ENCODE measurements around the gene EPS8. TPM values are rescaled to one million over a fixed set of nuclear protein-coding genes. Genes with fewer than 3 reads are reported as not detected.

The EPS8 gene
- polyA plus RNA-seq, 3 donors, result 4.1 to 4.8 (median 4.3) TPM

- Histone ChIP-seq H3K36me3 (replicated peaks in 1 of 2; ENCODE audit: control insufficient read depth in 1 of 2, insufficient read depth in 2 of 2, low read length in 2 of 2) (no peaks in the 10 kb centered on the region), H3K27me3 (ENCODE audit: control insufficient read depth in 2 of 2, insufficient read depth in 2 of 2, low read length in 2 of 2) (no peaks in the 10 kb centered on the region), H2AFZ (ENCODE audit: insufficient read depth, low read depth, low read length, poor library complexity, severe bottlenecking) (no peak overlapping the region), H3K9ac (ENCODE audit: insufficient read depth, low read length, poor library complexity, severe bottlenecking) (no peak overlapping the region), H3K79me2 (ENCODE audit: insufficient read depth, low read length) (no peaks in the 10 kb centered on the region), H3K9me3 (replicated peaks in 1 of 2; ENCODE audit: control insufficient read depth in 1 of 2, insufficient read depth in 1 of 2, low read length in 2 of 2) (no peaks in the 10 kb centered on the region), H3K27ac (ENCODE audit: low read depth in 1 of 2, low read length in 2 of 2) (no peak overlapping the region), H3K4me2 (replicated peaks; ENCODE audit: extremely low read depth, low read length, poor library complexity, severe bottlenecking) (no peak overlapping the region), H4K20me1 (ENCODE audit: insufficient read depth, low read length) (no peaks in the 10 kb centered on the region), H3K4me1 (ENCODE audit: control insufficient read depth in 1 of 2, insufficient read depth in 2 of 2, low read length in 2 of 2) (no peaks in the 10 kb centered on the region), H3K4me3 (replicated peaks in 1 of 3; ENCODE audit: low read depth in 2 of 3, low read length in 3 of 3) (no peak overlapping the region)
- Mint-ChIP-seq H3K27ac (no peak overlapping the region), H3K4me1 (no peaks in the 10 kb centered on the region), H3K4me3 (no peak overlapping the region), H3K27me3 (ENCODE audit: low read depth in 3 of 3) (peaks cover 0 to 3% (median 0%) of the 10 kb centered on the region in 3 donors), H3K9me3 (peaks cover 0 to 2% (median 0%) of the 10 kb centered on the region in 7 donors), H3K36me3 (no peaks in the 10 kb centered on the region)
- no peak for DNase-seq
- intact Hi-C loops (cut with micrococcal nuclease), result no loop called here
- TF ChIP-seq, protein P1, sequence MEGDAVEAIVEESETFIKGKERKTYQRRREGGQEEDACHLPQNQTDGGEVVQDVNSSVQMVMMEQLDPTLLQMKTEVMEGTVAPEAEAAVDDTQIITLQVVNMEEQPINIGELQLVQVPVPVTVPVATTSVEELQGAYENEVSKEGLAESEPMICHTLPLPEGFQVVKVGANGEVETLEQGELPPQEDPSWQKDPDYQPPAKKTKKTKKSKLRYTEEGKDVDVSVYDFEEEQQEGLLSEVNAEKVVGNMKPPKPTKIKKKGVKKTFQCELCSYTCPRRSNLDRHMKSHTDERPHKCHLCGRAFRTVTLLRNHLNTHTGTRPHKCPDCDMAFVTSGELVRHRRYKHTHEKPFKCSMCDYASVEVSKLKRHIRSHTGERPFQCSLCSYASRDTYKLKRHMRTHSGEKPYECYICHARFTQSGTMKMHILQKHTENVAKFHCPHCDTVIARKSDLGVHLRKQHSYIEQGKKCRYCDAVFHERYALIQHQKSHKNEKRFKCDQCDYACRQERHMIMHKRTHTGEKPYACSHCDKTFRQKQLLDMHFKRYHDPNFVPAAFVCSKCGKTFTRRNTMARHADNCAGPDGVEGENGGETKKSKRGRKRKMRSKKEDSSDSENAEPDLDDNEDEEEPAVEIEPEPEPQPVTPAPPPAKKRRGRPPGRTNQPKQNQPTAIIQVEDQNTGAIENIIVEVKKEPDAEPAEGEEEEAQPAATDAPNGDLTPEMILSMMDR (IDR thresholded peaks at IDR 0.05), result no peak
- 83% methylated on average over 4 of the region's 6 CpGs for WGBS (ENCODE audit: insufficient coverage)
Observed at GRCh38 chr12:15650399-15651128, 138.6 kb downstream of the EPS8 start.

DNA sequence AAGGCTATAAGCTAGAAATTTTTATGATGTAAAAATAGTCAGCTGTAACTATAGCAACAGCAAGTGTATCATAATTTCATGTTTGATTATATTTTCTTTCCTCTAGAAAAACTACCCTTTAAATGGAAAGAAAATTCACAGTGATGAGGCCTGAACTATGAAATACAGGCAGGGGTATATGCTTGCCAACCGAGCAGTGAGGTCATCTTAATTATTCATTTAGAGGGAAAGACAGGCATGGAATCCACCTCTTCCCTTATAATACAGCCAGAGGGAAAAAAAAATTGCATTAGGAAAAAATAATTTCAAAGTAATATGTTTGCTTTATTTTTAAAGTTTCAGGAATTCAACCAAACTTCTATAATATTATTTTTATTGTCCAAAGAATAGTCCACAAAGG lies 139.8 kb downstream of the EPS8 start:
- Histone ChIP-seq H4K20me1 (ENCODE audit: insufficient read depth, low read length) (no peaks in the 10 kb centered on the region), H3K4me1 (ENCODE audit: control insufficient read depth in 1 of 2, insufficient read depth in 2 of 2, low read length in 2 of 2) (no peaks in the 10 kb centered on the region), H3K79me2 (ENCODE audit: insufficient read depth, low read length) (no peaks in the 10 kb centered on the region), H3K4me2 (replicated peaks; ENCODE audit: extremely low read depth, low read length, poor library complexity, severe bottlenecking) (no peak overlapping the region), H2AFZ (ENCODE audit: insufficient read depth, low read depth, low read length, poor library complexity, severe bottlenecking) (no peak overlapping the region), H3K9ac (ENCODE audit: insufficient read depth, low read length, poor library complexity, severe bottlenecking) (no peak overlapping the region), H3K4me3 (replicated peaks in 1 of 3; ENCODE audit: low read depth in 2 of 3, low read length in 3 of 3) (no peak overlapping the region), H3K27me3 (ENCODE audit: control insufficient read depth in 2 of 2, insufficient read depth in 2 of 2, low read length in 2 of 2) (no peaks in the 10 kb centered on the region), H3K36me3 (replicated peaks in 1 of 2; ENCODE audit: control insufficient read depth in 1 of 2, insufficient read depth in 2 of 2, low read length in 2 of 2) (no peaks in the 10 kb centered on the region), H3K9me3 (replicated peaks in 1 of 2; ENCODE audit: control insufficient read depth in 1 of 2, insufficient read depth in 1 of 2, low read length in 2 of 2) (no peaks in the 10 kb centered on the region), H3K27ac (ENCODE audit: low read depth in 1 of 2, low read length in 2 of 2) (no peak overlapping the region)
- no CpG with 5 or more reads among the region's 1 CpG for whole genome bisulfite sequencing (ENCODE audit: insufficient coverage)
- no peak for DNase-seq
- no peak overlapping the region for H3K4me3 Mint-ChIP-seq
- intact Hi-C loops (cut with micrococcal nuclease), result no loop called here
- peaks cover 0 to 2% (median 0%) of the 10 kb centered on the region in 7 donors for H3K9me3 Mint-ChIP-seq
- TF ChIP-seq, protein P1 (IDR thresholded peaks at IDR 0.05), result no peak
- no peaks in the 10 kb centered on the region for H3K4me1 Mint-ChIP-seq
- H3K27me3 Mint-ChIP-seq (ENCODE audit: low read depth in 3 of 3), result peaks cover 0 to 3% (median under 1%) of the 10 kb centered on the region in 3 donors
- no peaks in the 10 kb centered on the region for H3K36me3 Mint-ChIP-seq
- no peak overlapping the region for H3K27ac Mint-ChIP-seq
